Mucosa of descending colon (tissue), 3 donors: ENCODE data around the gene TECPR1. TPM values are rescaled to one million over a fixed set of nuclear protein-coding genes. Genes with fewer than 3 reads are reported as not detected.

Source experiments
- ATAC-seq: fragments of 200-7000 bp; cut with Tn5 transposase; one replicate; pipeline ENCODE4 v1.9.1; 2020; ENCODE audit warnings: mild to moderate bottlenecking, moderate library complexity
- DNase-seq, 3 donors: peaks; one replicate each; pipeline ENCODE4 v3.0.0-alpha.2; 2020
- H3K36me3 ChIP-seq: fragments of 200-600 bp; one replicate; pipeline ENCODE4 v1.8.0; 2021; ENCODE audit warnings: low read depth, mild to moderate bottlenecking
- H3K4me1 ChIP-seq: fragments of 200-600 bp; one replicate; pipeline ENCODE4 v1.8.0; 2021; ENCODE audit warnings: low read depth, mild to moderate bottlenecking
- H3K4me3 ChIP-seq: fragments of 200-600 bp; one replicate; pipeline ENCODE4 v1.8.0; 2021; ENCODE audit warnings: mild to moderate bottlenecking
- H3K9me3 ChIP-seq: fragments of 200-600 bp; one replicate; pipeline ENCODE4 v1.8.0; 2021; ENCODE audit warnings: mild to moderate bottlenecking
- intact Hi-C, 2 donors: fragments of 100-400 bp; cut with DNase I in 1 of 2; cut with micrococcal nuclease in 1 of 2; formaldehyde crosslinking; loops; one replicate each; pipeline versions ENCODE4 v1.11.0 to v1.11.1; 2022; cut with DNase I, micrococcal nuclease
- total RNA-seq, 3 donors: library from RNA; stranded (reverse); fragmentation: NEBNext Ultra II Directional in 2 of 3; extraction: Animal tissue kit (Norgen Biotek cat#: 25700) in 2 of 3; gene quantifications; one replicate each; pipeline versions ENCODE4 v1.2.1 to v1.2.4, GENCODE V29; 2021 to 2023
- TF ChIP-seq, protein P1 (sequence below): fragments of 200-600 bp; IDR thresholded peaks from one replicate; pipeline ENCODE4 v1.8.0; 2022; ENCODE audit warnings: antibody characterized with exemption, mild to moderate bottlenecking
- donor health status: DM: no; HTN: no; CAD: no; lungs with moderate emphysema.
- donor health status: DM: no; HTN: no; CAD: no.
- donor health status: DM: no; HTN: yes; CAD: no.

TECPR1 gene
- total RNA-seq, 3 donors from 2014 or later = 37.0 to 50.5 (median 45.5) TPM

DNA sequence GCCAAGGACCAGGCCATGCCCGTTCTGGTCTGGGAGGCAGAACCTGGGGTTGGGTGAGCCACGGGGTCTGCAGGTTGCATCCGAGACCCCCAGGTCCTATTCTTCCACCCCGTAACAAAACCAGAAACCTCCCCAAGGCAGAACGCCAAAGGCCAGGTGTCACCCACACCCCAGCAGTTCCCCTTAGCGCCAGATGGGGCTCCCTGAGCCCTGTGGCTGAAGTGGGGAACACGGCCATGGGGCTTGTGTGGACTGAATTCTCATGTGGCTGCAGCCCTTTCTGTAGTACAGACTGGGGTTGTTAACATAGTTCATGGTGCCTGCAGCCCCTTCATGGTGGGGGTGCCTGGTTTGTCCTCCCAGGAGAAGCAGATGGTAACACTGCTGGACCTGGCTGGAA is 39.7 kb upstream of the TECPR1 start:
- TF ChIP-seq, protein P1, sequence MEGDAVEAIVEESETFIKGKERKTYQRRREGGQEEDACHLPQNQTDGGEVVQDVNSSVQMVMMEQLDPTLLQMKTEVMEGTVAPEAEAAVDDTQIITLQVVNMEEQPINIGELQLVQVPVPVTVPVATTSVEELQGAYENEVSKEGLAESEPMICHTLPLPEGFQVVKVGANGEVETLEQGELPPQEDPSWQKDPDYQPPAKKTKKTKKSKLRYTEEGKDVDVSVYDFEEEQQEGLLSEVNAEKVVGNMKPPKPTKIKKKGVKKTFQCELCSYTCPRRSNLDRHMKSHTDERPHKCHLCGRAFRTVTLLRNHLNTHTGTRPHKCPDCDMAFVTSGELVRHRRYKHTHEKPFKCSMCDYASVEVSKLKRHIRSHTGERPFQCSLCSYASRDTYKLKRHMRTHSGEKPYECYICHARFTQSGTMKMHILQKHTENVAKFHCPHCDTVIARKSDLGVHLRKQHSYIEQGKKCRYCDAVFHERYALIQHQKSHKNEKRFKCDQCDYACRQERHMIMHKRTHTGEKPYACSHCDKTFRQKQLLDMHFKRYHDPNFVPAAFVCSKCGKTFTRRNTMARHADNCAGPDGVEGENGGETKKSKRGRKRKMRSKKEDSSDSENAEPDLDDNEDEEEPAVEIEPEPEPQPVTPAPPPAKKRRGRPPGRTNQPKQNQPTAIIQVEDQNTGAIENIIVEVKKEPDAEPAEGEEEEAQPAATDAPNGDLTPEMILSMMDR = no peak
- no peaks in the 10 kb centered on the region for H3K9me3 ChIP-seq
- intact Hi-C loops = no loop called here
- peak in 1 of 3 donors; percentile 24 for DNase-seq
- no peak for ATAC-seq
- H3K36me3 ChIP-seq = peaks cover 11% of the 10 kb centered on the region
- H3K4me3 ChIP-seq = no peak overlapping the region
- H3K4me1 ChIP-seq = peaks cover 18% of the 10 kb centered on the region

DNA sequence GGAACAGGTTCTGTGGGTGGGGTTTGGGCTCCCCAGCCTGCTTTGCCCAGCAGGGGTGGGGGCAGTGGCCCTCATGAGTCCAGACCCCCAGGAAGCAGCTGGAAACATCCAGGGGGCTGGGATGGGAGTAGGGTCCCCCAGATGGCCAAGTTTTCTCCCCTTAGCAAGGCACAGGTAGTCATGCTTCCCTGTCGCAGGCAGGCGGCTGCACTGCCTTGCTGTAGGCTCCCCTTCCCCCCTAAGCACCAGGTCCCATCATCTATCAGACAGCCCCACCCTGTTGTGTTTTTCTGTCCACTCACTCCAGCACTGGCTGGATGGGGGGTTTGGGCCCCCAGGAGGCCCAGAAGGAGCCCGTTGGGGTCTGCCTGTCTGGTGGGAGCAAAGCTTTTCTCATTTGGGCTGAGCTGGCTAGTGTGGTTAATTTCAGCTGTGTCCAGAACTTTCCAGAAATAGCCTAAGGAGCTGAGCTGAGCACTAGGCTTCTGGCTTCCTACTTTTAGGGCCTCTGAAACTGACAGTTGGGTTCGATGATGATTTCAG is 37.4 kb upstream of the TECPR1 start:
- Histone ChIP-seq H3K36me3 (peaks cover 11% of the 10 kb centered on the region), H3K9me3 (no peaks in the 10 kb centered on the region), H3K4me1 (peaks cover 39% of the 10 kb centered on the region), H3K4me3 (no peak overlapping the region)
- intact Hi-C loops = loop anchor here in 1 of 2 donors (10.0 kb wide), 1 partner anchor 115 kb away; the partner anchor contains the start of gene BAIAP2L1
- DNase-seq (no peak), ATAC-seq (no peak)
- TF ChIP-seq, protein P1 = no peak

DNA sequence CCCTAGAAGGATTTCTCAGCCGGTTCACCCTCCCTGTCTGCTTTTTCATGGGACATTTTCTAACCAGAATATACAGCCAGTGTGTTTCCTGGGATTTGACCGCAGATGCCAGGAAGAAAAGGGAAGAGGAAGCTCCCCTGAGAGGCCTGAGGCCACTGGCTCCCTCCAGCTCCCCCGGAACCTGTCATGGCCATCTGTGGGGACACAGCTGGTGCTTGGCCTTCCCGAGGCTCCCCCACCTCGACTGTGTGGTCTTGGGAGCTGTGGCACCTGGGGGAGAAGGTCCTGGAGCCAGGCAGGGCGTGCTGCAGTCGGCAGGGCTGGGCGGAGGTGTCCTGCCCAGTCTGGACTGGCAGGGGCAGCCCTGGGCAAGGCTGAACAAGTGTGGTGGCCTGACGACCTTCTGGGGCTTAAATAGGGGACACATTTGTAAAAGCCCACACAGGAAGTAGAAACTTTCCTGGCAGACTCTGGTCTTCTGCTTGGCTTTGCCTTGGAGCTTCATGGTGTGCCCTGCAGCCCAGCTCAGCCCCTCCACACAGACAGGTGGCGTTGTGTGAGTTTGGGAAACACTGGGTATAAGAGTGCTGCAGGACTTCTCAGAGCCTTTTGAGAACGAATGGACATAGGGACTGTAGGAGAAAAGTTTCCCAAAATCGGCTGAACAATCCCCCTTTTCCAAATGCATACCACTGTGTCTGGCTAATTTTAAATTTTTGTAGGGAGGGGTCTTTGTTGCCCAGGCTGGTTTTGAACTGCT is 36.2 kb upstream of the TECPR1 start:
- Histone ChIP-seq H3K4me3 (no peak overlapping the region), H3K36me3 (peaks cover 4% of the 10 kb centered on the region), H3K4me1 (peaks cover 51% of the 10 kb centered on the region), H3K9me3 (no peaks in the 10 kb centered on the region)
- DNase-seq (no peak), ATAC-seq (no peak)
- TF ChIP-seq, protein P1 = no peak
- intact Hi-C loops = loop anchor here in 1 of 2 donors (10.0 kb wide), 1 partner anchor 117 kb away; the partner anchor contains the start of gene BAIAP2L1

DNA sequence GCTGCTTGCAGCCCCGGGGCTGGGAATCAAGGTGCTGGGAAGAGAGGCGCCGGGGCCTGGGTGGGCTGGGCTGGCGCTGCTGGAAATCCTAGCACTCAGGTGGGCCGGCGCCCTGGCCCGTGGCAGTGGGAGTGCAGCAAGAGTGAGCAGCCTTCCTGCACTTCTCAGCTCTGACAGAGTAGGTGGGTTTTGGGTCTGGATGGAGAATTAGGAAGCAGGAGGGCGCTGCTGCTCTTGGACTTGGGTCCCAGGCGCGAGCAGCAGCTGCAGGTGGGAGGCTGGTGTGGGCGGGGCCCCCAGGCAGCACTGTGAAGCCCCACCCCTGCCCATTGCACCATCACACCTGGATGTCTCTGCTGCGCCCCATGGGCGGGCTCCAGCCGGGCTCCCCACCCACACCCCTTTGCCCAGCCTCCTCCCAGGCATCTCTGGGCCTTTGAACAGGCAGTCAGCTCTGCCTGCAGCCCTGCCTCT is 35.5 kb upstream of the TECPR1 start:
- Histone ChIP-seq H3K4me3 (no peak overlapping the region), H3K4me1 (peaks cover 57% of the 10 kb centered on the region), H3K9me3 (no peaks in the 10 kb centered on the region), H3K36me3 (peaks cover 4% of the 10 kb centered on the region)
- DNase-seq (peak; percentile 83 to 91 (median 90)), ATAC-seq (peak; percentile 72)
- intact Hi-C loops = loop anchor here in 1 of 2 donors (10.0 kb wide), 1 partner anchor 117 kb away; the partner anchor contains the start of gene BAIAP2L1
- TF ChIP-seq, protein P1 = no peak

DNA sequence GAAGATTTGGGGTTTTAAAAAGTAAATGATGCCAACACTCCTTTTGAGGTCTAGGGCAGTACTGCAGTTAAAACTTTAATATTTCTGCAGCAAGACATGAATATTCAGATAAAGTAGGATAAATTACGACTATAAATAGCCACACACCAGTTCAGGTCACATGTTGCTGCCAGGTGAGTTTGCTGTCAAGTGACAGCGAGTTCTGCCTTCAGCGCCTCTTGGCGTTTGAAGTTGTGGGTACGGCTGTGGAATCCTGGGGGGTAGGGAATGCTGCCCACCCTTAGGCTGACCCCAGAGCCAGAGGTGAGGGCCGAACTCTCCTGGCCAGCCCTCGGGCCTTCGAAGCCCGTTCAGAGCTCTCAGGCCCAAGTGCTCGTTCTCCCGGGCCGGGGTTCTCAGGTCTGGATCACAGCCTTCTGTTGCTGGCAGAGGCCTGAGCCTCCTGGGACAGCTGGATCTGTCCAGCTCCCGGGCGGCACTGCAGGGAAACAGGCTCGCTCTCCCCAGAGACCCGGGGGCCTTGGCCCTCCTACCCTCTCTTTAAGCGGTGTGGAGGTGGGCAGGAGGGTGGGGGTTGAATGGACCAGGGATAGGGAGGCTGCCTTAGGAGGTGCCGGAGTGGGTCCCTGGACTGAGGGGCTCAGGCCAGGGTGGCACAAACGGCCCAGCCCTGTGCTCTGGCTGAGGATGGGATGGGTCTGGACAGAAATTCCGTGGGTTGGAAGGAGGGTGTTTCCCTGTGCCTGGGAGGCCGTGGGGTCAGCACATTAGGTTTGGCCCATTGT is 34.9 kb upstream of the TECPR1 start:
- intact Hi-C loops = loop anchor here in 1 of 2 donors (10.0 kb wide), 1 partner anchor 118 kb away; the partner anchor contains the start of gene BAIAP2L1
- Histone ChIP-seq H3K36me3 (peaks cover under 1% of the 10 kb centered on the region), H3K4me3 (no peak overlapping the region), H3K9me3 (no peaks in the 10 kb centered on the region), H3K4me1 (peaks cover 60% of the 10 kb centered on the region)
- ATAC-seq (no peak), DNase-seq (no peak)
- TF ChIP-seq, protein P1 = no peak
